Activated B cell treated with CpG ODN at 0.5 μM for 24 hours (primary cell): ENCODE measurements around the gene BNIP1. TPM values are rescaled to one million over a fixed set of nuclear protein-coding genes. Genes with fewer than 3 reads are reported as not detected.
A peak's percentile ranks its signal among the peaks of the same experiment; 100 is the strongest.
"Not testable (repeated sequence)": the region's sequence is repeated elsewhere in the genome, so short reads cannot be mapped to it uniquely, and the experiment has no call there.

Experiments
- ATAC-seq: fragments of 200-7000 bp; cut with Tn5 transposase; one replicate; pipeline ENCODE4 v1.10.0; 2021; ENCODE audit warnings: low read depth, mild to moderate bottlenecking, moderate library complexity
- CTCF ChIA-PET: fragments of 350-600 bp; sonication (Branson Sonifier 250); formaldehyde crosslinking; loops from one replicate; lab custom pipeline; 2021; ENCODE audit warnings: antibody characterized with exemption; lab: Charles Lee
- POLR2A ChIA-PET: fragments of 350-600 bp; sonication (Branson Sonifier 250); formaldehyde crosslinking; loops from one replicate; lab custom pipeline; 2021; ENCODE audit warnings: antibody characterized with exemption; lab: Charles Lee
- DNase-seq: peaks from one replicate; pipeline ENCODE4 v3.0.0; 2022
- H3K27ac Mint-ChIP-seq: one replicate; pipeline ENCODE4 v1.8.0; 2020; ENCODE audit warnings: mixed read lengths
- H3K27me3 Mint-ChIP-seq: one replicate; pipeline ENCODE4 v1.8.0; 2021; ENCODE audit warnings: mixed read lengths
- H3K36me3 Mint-ChIP-seq: one replicate; pipeline ENCODE4 v1.8.0; 2021; ENCODE audit warnings: low read depth, mixed read lengths
- H3K4me1 Mint-ChIP-seq: one replicate; pipeline ENCODE4 v1.8.0; 2021; ENCODE audit warnings: mixed read lengths
- H3K4me3 Mint-ChIP-seq: one replicate; pipeline ENCODE4 v1.8.0; 2020; ENCODE audit warnings: mild to moderate bottlenecking, mixed read lengths
- H3K9me3 Mint-ChIP-seq: one replicate; pipeline ENCODE4 v1.8.0; 2020; ENCODE audit warnings: mixed read lengths
- CTCF ChIP-seq: fragments of 200-600 bp; IDR thresholded peaks from one replicate; pipeline ENCODE4 v1.8.0; 2022; ENCODE audit warnings: antibody characterized with exemption, mild to moderate bottlenecking
- intact Hi-C: fragments of 100-400 bp; cut with micrococcal nuclease; formaldehyde crosslinking; loops from one replicate; pipeline ENCODE4 v1.15.1; 2024
- total RNA-seq: library from RNA; stranded (reverse); gene quantifications from 2 replicates; pipeline ENCODE4 v1.2.3, GENCODE V29; 2022

Gene BNIP1
- total RNA-seq, 1 donor from 2014 or later = 20.2 TPM

- Mint-ChIP-seq H3K36me3 (peaks cover 55% of the 10 kb centered on the region), H3K4me3 (no peak overlapping the region), H3K27me3 (no peaks in the 10 kb centered on the region), H3K27ac (no peak overlapping the region), H3K9me3 (peaks cover 5% of the 10 kb centered on the region), H3K4me1 (peaks cover 12% of the 10 kb centered on the region)
- intact Hi-C loops = loop anchor here (5.0 kb wide), 1 partner anchor 36 kb away; no protein-coding TSS in a partner anchor
- POLR2A ChIA-PET = interaction anchor here (0.6 kb wide), 1 partner anchor 10 kb away, joined by 3 read pairs; no protein-coding TSS in a partner anchor
- DNase-seq = no peak
- no peak for TF ChIP-seq CTCF
- CTCF ChIA-PET = no interaction called here
- no peak for ATAC-seq
These were observed 40.9 kb upstream of the BNIP1 start for GRCh38 chr5:173103411-173103810.

DNA sequence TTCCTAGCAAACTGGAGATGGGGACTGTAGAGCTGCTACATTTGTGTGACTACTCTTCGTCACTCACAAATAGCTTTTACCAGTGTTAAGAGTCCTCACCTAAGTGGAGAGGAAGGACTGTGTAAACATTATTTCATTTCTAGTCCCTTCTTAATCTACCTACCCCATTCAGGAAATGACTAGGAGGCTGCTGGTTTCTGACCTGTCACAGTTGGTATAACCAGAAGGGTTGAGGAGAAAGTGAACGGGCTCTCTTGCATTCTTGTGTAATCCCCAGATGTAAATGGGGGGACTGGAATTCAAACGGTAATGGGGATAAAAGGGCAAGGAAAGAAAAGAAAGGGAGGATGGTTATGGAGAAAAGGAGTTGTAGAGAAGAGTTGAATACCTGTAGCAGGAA is 35.4 kb upstream of the BNIP1 start:
- ChIA-PET POLR2A (no interaction called here), CTCF (no interaction called here)
- H3K4me1 Mint-ChIP-seq = peaks cover 1% of the 10 kb centered on the region
- H3K27me3 Mint-ChIP-seq = no peaks in the 10 kb centered on the region
- intact Hi-C loops = no loop called here
- peak overlapping the region; percentile 20 for H3K27ac Mint-ChIP-seq
- TF ChIP-seq CTCF = no peak
- no peak for DNase-seq
- H3K36me3 Mint-ChIP-seq = peaks cover 64% of the 10 kb centered on the region
- H3K4me3 Mint-ChIP-seq = no peak overlapping the region
- H3K9me3 Mint-ChIP-seq = no peaks in the 10 kb centered on the region
- ATAC-seq = no peak

DNA sequence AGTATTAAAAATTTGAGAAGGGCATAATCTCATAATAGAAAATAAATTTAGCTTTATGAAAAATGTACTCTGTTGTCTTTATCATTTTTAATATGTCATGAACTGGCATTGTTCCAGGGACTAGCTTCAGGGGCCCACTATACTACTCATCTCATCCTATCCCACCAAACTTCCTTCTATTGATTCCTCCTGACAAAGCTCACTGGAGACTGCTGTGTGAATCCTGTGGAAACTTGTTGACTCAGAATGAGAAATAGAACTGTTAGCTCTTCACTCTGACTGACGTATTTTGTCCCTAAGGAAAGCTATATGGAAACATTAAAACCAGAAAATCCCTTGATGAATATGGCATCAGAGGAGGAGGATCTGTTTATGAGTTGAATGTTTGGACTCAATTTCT is 29.8 kb upstream of the BNIP1 start:
- Mint-ChIP-seq H3K27ac (peak overlapping the region; percentile 46), H3K27me3 (no peaks in the 10 kb centered on the region), H3K4me3 (no peak overlapping the region), H3K4me1 (peaks cover 8% of the 10 kb centered on the region), H3K36me3 (peaks cover 76% of the 10 kb centered on the region), H3K9me3 (peaks cover 4% of the 10 kb centered on the region)
- DNase-seq (no peak), ATAC-seq (no peak)
- POLR2A ChIA-PET = interaction anchor here (1.1 to 1.6 kb wide), 3 partner anchors 14 to 131 kb away, joined by 3 to 6 read pairs (median 4); partner anchors contain the start of gene ATP6V0E1
- intact Hi-C loops = no loop called here
- TF ChIP-seq CTCF = no peak
- CTCF ChIA-PET = no interaction called here

DNA sequence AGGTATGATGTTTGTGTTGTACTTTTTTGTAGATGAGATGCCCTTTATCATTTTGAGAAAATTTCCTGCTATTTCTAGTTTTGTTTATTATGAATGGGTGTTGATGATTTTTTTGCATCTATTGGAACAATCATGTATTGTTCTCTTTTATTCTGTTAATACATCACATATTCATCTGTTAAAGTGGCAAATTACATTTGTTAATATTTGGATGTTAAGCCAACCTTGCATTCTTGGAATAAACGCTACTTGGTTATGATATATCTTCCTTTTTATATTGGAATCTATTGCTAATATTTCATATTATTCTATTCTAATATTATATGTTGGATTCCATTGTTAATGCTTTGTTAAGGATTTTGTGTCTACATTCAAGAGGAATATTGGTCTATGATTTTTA is 24.6 kb upstream of the BNIP1 start:
- H3K4me3 Mint-ChIP-seq = no peak overlapping the region
- POLR2A ChIA-PET = interaction anchor here (0.7 kb wide), 1 partner anchor 62 kb away, joined by 8 read pairs; no protein-coding TSS in a partner anchor
- TF ChIP-seq CTCF = no peak

DNA sequence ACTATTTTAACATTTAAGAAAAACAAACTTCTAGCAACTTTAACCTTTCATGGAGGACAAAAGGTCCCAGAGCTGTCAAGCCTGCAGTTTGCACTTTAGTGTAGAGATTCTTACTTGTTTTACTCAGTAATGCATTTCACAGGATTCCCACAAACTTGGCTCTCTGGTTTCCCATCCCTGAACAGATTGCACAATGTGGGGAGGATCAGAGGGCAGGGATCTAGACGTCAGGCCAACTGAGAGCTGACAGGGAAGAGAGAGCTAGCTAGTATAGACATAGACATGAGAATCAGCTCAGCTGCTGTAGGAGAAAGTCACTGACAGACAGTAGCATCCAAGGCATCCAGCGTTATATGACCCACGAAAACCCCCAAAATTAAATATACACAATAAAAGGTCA is 20.9 kb upstream of the BNIP1 start:
- no peaks in the 10 kb centered on the region for H3K4me1 Mint-ChIP-seq
- peaks cover 5% of the 10 kb centered on the region for H3K9me3 Mint-ChIP-seq
- POLR2A ChIA-PET = no interaction called here
- intact Hi-C loops = no loop called here
- ATAC-seq = no peak
- peaks cover 77% of the 10 kb centered on the region for H3K36me3 Mint-ChIP-seq
- CTCF ChIA-PET = no interaction called here
- H3K27me3 Mint-ChIP-seq = no peaks in the 10 kb centered on the region
- no peak for DNase-seq
- no peak overlapping the region for H3K27ac Mint-ChIP-seq
- H3K4me3 Mint-ChIP-seq = no peak overlapping the region
- TF ChIP-seq CTCF = no peak

More for the DNA sequence above, 24.6 kb upstream of the BNIP1 start:
- no peak for ATAC-seq
- peaks cover 5% of the 10 kb centered on the region for H3K9me3 Mint-ChIP-seq
- intact Hi-C loops = no loop called here
- peaks cover 7% of the 10 kb centered on the region for H3K4me1 Mint-ChIP-seq
- CTCF ChIA-PET = no interaction called here
- peaks cover 70% of the 10 kb centered on the region for H3K36me3 Mint-ChIP-seq
- no peak for DNase-seq
- no peak overlapping the region for H3K27ac Mint-ChIP-seq
- H3K27me3 Mint-ChIP-seq = no peaks in the 10 kb centered on the region

DNA sequence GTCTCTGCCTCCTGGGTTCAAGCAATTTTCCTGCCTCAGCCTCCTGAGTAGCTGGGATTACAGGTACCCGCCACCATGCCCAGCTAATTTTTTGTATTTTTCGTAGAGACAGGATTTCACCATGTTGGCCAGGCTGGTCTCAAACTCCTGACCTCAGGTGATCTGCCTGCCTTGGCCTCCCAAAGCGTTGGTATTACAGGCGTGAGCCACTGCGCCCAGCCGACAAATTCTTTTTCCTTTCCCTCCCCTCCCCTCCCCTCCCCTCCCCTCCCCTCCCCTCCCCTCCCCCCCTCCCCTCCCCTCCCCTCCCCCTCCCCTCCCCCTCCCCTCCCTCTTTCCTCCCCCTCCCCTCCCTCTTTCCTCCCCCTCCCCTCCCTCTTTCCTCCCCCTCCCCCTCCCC is 12.2 kb upstream of the BNIP1 start:
- H3K27ac Mint-ChIP-seq, DNase-seq, ATAC-seq, CTCF ChIA-PET, H3K27me3 Mint-ChIP-seq, H3K4me1 Mint-ChIP-seq, H3K4me3 Mint-ChIP-seq, H3K9me3 Mint-ChIP-seq: not testable (repeated sequence)
- intact Hi-C loops = loop anchor here (5.0 kb wide), 1 partner anchor 40 kb away; no protein-coding TSS in a partner anchor
- POLR2A ChIA-PET = interaction anchor here (0.7 to 0.8 kb wide), 2 partner anchors 75 to 97 kb away, joined by 4 to 7 read pairs; no protein-coding TSS in a partner anchor
- peaks cover 56% of the 10 kb centered on the region for H3K36me3 Mint-ChIP-seq
